GM18870 (cell line): ENCODE results near the gene MCUR1.
"Not testable (repeated sequence)": the region's sequence is repeated elsewhere in the genome, so short reads cannot be mapped to it uniquely, and the experiment has no call there.

Experiments used
- ATAC-seq: cut with Tn5 transposase; IDR thresholded peaks from one replicate; pipeline ENCODE4 v1.9.1; 2021; ENCODE audit warnings: moderate library complexity; ENCODE audit not compliant: unreplicated experiment

Gene MCUR1

DNA sequence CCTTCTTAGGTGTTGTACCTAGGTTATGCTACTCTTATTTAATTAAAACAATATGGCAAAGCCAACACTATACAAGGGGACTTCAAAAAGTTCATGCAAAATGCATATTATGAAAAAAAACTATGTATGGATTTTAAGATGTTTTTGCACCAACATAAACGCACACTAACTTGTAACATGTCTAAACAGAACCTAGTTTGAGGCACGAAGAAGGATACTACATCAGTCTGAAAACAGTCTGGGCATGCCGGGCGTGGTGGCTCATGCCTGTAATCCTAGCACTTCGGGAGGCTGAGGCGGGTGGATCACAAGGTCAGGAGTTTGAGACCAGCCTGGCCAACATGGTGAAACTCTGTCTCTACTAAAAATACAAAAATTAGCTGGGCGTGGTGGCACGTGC, 34.2 kb downstream of the MCUR1 start:
- ATAC-seq = not testable (repeated sequence)

DNA sequence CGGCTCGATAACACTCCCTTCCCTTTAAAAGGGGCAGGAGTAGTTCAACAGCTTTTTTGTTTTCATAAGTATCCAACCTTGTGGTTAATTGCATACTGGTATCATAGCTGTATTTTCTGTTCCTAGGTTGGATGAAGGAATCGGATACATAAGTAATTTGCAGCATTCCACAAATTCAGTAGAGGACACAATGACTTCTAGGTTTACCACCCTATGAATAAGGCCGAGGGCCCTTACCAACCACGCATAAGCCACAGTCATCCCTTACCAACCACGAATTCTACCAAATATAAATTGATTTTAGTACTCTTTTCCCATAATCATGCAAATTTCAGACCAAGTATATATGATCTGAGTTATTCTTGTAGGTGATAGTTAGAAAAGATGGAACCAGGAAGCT, 36.3 kb downstream of the MCUR1 start:
- no peak for ATAC-seq

DNA sequence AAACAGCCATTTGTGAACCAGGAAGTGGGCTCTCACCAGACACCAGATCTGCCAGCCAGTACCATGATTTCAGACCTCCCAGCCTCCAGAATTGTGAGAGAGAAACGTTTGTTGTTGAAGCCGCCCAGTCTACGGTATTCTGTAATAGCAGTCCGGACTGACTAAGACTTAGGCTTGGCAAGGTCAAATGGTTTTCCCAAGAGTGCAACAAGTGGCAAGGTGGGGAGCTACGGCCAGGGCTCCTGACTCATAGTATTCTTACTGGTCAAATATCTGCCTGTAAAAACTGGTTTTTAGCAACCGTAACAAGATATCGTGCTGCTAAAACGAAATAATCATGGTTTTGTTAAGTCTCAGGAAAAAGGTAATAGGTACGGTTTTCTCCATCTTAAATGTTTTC, 37.8 kb downstream of the MCUR1 start:
- no peak for ATAC-seq

DNA sequence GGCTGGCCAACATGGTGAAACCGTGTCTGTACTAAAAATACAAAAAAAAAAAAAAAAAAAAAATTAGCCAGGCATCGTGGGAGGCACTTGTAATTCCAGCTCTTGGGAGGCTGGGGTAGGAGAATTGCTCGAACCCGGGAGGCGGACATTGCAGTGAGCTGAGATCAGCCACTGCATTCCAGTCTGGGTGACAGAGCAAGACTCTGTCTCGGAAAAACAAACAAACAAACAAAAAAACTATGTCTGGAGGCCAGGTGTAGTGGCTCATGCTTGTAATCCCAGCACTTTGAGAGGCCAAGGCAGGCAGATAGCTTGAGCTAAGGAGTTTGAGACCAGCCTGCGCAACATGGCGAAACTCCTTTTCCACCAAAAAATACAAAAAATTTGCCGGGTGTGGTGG, 38.9 kb downstream of the MCUR1 start:
- ATAC-seq = not testable (repeated sequence)

DNA sequence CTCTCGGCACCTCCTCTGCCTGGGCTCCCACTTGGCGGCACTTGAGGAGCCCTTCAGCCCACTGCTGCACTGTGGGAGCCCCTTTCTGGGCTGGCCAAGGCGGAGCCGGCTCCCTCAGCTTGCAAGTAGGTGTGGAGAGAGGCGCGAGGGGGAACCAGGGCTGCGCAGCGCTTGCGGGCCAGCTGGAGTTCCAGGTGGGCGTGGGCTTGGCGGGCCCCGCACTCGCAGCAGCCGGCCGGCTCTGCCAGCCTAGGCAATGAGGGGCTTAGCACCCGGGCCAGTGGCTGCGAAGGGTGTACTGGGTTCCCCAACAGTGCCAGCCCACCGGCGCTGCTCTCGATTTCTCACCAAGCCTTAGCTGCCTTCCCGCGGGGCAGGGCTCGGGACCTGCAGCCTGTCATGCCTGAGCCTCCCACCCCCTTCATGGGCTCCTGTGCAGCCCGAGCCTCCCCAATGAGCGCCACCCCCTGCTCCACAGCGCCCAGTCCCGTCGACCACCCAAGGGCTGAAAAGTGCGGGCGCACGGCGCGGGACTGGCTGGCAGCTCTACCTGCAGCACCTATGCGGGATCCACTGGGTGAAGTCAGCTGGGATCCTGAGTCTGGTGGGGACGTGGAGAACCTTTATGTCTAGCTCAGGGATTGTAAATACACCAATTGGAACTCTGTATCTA, 41.9 kb downstream of the MCUR1 start:
- not testable (repeated sequence) for ATAC-seq

DNA sequence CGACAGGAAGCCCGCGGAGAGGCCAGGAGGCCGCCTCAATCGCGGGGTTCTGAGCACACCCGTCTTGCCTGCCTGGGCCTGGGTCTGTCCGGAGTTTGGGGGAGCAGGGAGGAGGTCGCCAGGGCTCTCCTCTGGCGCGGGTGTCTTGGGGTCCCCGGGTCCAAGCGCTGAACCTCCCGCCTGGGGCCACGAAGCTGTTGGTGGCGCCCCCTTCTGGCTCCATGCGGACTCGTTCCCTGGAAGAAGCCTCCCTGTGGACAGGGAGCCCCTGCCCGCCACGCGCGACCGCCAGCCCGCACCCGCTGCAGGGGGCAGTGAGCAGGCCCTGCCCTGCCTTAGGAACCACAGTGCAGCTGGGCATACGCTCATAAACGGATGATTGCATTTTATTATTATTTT, 44.7 kb downstream of the MCUR1 start:
- ATAC-seq = no peak

DNA sequence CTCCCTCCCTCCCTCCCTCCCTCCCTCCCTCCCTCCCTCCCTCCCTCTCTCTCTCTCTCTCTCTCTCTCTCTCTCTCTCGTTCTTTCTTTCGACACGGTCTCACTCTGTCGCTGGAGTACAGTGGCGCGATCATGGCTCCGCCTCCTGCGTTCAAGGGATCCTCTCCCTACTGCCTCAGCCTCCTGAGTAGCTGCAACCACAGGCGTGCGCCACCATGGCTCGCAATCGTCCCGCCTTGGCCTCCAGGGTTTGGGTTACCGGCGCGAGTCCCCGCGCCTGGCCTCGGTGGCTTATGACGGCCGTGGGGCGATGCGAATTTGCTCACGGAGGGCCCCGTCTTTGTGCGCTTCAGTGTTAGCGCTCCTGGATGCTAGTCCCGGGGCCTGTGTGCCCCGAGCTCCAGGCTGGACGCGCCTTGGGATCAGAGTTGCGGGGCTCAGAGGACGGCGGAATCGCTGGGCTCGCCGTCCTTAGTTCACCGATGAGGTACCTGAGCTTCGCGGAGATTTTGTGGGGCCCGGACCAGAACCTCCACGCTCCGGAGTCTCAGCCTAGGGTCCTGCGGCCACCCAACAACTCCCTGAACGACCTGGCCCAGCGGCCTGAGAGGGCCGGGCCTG, 45.2 kb downstream of the MCUR1 start:
- no peak for ATAC-seq

DNA sequence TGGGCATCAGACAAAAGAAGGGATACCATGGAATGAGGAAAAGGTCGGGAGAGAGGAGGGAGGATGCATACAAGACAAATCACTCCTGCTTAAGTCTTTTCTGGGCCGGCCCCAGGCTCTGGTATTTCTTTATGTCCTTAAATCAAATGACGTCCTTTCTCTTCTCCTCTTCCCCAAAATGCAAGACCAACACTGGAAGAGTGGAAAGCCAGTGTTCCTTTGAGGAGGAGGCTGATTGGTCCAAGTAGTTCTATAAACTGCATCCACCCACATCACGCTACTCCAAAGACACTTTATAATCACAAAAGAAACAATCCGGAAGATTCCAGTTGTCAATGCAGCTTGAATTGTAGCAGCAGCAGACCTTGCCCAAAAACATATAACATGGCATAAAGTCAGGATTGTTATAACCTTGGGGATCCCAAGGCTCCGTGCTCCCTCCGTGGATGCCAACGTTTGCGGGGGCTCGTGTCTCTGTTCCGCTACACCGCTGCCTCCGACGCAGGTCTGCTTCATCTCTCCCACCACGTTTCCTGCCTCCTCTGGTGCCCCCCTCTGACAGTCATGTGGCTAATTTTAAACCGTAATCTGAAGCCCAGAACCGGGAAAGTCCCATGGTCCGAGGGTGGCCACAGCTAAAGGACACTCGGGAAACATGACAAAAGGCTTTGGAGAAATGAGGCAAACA, 47.1 kb downstream of the MCUR1 start:
- no peak for ATAC-seq

DNA sequence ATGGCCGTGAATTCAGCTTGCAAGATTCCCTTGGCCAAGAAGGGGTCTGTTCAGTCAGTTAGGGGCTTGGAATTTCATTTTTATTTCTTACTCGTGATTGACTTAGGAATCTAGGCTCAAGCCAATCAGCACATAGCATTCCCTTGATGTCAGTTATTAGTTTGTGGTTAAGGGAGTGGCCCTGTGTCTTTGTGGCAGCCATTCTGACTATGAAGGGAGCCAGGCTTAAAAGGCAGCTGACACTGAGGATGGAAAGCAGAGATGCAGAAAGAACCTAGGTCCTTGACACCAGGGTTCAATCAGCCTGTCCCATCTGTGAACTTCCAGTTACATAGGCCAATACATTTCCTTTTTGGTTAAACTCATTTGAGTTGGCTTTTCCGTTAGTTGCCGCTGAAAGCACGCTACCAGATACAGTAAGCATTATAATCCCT, 48.1 kb downstream of the MCUR1 start:
- ATAC-seq = no peak

DNA sequence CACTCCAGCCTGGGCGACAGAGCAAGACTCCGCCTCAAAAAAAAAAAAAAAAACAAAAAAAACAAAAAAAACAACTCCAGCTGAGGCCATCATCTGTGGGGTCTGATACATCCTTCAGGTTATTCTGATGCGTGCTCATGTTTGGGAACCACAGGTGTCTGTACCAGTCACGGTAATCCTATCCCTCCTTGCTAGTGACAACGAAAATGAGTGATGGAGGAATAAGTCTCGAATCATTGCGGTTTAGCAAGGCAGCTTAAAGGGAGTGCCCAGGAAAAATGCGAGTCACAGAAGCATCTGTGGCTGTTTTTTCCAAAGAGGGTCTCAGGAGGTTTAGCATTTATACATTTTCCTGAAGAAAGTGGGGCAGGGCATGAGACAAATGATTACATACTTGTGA, 48.8 kb downstream of the MCUR1 start:
- ATAC-seq = no peak

DNA sequence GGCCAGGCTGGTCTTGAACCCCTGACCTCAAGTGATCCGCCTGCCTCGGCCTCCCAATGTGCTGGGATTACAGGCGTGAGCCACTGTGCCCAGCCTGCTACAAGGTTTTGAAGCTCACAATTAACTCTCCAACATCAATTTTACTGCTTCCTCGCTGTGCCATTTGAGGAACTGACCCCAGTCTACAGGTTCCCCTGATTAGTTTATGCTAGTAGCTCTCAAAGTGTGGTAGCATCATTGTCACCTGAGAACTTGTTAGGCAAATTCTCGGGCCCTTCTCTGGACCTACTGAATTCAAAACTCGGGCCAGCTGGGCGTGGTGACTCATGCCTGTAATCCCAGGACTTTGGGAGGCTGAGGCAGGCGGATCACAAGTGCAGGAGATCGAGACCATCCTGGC, 49.4 kb downstream of the MCUR1 start:
- ATAC-seq = no peak

DNA sequence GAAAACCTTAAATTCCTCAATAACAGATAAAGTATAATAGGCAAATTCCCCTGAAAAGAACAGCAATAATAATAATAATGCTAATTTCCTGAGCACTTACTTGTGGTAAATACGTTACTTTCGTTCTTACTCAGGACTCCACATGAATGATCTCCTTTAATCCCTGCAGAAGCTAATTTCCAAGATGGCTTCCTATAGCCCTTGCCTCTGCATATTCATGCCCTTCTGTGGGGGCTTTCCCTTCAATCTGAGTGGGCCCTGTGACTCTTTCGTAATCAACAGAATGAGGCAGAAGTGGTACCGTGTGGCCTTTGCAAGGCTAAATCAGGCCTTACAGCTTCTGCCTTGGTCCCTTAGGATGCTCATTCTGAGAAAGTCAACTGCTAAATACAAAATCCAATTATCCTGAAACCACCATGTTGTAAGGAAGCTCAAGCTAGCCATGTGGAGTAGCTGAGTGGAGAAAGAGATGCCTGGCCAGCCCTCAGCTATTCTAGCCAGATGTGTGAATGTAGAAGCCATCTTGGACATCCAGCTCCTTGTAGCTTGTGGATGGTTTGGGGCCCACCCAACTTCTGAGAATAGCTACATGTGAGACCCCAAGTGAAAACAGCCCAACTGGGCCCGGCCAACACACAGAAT, 50.5 kb downstream of the MCUR1 start:
- no peak for ATAC-seq

DNA sequence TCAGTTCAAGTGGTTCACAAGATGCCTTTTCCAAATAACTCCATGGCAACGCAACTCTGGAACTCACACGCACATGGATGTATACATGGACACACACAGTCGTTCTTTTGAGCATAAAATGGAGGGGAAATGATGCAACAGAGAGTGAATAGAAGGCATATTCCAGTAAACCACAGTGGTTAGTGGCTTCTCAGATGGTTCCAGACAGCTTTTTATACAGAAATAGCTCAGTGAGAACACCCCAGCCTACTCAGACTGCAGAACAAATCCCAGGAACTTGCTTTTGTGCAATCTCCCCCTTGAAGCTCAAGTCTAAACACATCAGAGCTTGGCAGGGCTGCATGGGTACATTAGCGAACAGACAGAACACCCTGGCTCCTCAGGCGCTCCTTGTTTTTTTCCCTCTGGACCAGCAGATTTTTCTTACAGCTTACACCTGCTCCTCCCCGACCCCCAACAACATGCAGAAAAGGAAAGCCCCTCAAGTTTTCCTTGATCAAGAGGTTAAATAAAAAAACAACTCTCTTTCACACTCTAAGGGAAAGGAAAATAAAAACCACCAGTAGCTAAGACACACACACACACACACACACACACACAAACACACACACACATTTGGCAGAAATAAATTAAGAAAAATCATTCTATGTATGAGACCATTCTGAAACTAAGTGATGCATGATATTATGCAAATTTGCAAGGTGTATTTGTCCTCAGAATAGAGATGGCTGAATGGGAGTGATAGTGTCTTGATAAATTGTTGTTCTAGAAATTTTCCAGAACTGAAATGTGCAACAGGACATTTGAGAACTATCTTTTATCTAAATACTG, 51.5 kb downstream of the MCUR1 start:
- ATAC-seq = no peak

DNA sequence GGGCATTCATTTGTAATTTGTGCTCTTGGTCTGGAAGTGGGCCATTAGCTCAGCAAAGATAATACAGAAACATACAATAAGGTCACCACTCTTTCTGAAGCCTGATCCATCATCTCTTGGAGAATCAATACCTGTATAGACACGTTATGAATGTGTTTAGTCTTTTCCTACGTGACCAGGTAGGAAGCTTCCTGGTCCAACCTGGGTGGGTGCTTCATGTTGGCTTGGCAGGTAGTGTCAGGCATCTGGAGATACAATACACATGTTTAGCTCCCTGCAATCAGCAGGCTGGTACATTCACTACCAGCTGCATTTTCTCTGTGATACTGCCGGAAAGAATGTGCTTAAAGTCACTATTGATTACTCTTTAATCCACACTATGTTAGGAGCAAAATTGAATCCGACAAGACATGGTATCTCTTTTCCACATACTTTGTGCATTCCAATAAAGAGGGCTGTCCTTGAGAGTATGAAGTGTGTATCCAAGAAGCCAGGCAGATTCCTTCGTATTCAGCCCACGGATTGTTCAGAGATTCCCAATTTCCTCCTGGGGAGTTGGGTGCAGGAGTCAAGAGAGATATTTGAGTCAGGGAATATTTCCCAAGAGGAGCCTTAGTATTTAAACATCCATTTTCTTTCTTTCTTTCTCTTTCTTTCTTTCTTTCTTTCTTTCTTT, 52.9 kb downstream of the MCUR1 start:
- no peak for ATAC-seq

DNA sequence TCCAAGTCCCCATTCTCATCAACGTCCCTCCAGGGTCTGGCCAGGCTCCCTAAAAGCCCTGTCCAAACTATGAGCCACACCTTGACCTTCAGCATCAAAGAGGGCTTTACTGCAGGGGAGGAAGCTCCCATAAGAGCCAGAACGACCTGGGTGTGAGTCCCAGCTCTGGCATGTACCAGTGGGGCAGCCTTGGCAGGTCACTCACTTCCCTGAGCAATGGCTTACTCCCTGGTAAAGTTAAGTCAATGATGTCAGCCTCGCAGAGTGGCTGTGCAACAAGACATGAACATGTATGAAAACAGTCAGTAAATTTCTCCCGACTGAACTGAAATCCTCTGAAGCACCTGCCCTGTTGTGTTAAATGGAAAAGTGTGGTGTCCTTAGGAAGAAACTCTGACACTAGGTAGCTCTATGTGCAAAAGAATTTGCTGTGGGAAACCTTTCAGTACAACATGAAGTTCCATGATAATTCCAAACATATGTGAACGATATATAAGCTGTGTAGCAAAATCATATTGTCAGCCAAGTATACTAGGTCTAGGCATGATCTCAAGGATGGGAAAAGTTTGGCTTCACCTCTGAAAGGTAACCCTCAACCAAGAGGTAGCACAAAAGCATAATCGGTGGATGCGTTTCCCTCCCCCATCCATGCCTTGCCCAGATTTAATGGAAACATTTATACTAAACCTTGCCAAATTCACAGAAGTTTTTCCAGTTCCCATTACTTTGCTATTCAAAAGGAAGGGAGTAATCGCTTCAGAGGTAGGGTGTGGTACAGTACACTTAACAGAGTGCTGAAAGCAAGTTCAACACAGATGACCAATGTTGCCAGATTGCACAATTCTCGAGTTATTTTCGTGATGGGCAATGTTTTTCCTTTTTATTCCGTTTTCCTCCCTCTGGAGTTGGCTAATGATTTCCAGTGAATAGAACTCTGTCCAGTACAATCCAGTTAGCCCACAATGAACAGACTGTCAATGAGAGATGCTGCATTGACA, 53.8 kb downstream of the MCUR1 start:
- ATAC-seq = no peak

DNA sequence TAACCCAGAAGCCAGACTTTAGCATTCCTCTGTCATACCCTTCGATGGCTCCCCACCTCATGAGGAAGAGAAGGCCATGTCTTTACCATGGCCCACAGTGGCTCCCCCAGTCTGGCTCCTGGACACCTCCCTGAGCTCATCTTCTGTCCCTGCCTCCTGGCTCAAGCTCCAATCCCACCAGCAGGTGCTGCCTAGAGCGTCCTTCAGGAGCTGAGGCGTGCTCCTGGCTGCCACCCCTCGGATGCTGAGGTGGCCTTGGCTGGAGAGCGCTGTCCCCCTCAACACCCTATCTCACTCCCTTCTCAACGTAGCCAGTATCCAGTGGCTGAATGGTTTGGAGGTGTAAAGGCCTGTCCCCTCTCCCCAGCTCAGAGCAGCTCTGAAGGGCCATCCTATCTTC, 55.3 kb downstream of the MCUR1 start:
- ATAC-seq = no peak

DNA sequence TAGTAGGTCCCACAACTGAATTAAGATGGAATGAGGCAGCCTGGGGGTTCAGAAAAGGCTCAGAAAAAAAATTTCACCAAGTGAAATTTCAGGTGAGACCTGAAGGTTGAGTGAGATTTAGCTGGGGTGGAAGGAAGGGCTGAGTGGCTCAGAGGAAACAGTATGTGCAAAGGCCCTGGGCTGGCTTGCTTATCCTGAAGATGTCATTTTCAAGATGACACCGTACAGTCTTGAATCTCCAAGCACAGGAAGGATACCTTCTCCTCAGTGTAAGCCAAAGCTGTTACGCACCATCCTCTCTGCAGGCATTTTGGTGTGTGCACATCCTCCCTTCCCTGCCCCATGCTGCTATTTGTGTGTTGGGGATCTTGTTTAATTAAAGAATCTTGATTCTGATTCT, 59.7 kb downstream of the MCUR1 start:
- ATAC-seq = no peak

DNA sequence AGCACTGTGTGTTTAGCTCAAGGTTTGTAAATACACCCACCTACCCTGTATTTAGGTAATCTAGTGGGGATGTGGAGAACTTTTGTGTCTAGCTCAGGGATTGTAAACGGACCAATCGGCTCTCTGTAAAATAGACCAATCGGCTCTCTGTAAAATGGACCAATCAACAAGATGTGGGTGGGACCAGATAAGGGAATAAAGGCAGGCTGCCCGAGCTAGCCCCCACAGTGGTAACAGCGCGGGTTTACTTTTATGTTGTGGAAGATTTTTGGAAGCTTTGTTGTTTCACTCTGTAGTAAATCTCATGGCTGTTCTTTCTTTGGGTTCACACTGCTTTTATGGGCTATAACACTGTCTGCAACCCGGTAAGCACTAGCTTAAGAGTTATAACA, 70.6 kb downstream of the MCUR1 start:
- ATAC-seq = no peak
